C4-2B (cell line): Measurements from ENCODE around the gene KCNE1.

Experiments used
- H3K27ac ChIP-seq: fragments of 450-650 bp; 2 replicates; pipeline ENCODE4 v1.5.1; 2017
- CTCF ChIP-seq: fragments of 450-650 bp; conservative IDR thresholded peaks from 2 replicates; pipeline ENCODE4 v1.5.1; 2017; ENCODE audit warnings: mild to moderate bottlenecking
- ZFX ChIP-seq: fragments of 450-650 bp; IDR thresholded peaks from 2 replicates; pipeline ENCODE4 v1.6.1; 2017

Gene KCNE1

GRCh38 chr21:34526241-34526617 is 14.2 kb upstream of the KCNE1 start:
- H3K27ac ChIP-seq = peak overlapping the region; percentile 38; the same call in 1 of the 2 replicates
- TF ChIP-seq CTCF (no peak), ZFX (no peak)

GRCh38 chr21:34524646-34525601 is 12.9 kb upstream of the KCNE1 start:
- H3K27ac ChIP-seq = no peak overlapping the region
- TF ChIP-seq ZFX (no peak), CTCF (no peak)

GRCh38 chr21:34523019-34523555 is 11.1 kb upstream of the KCNE1 start:
- TF ChIP-seq CTCF (no peak), ZFX (no peak)
- H3K27ac ChIP-seq = no peak overlapping the region

GRCh38 chr21:34522284-34522683 is 10.3 kb upstream of the KCNE1 start:
- TF ChIP-seq CTCF = no peak
- no peak for TF ChIP-seq ZFX
- no peak overlapping the region for H3K27ac ChIP-seq

- TF ChIP-seq ZFX (no peak), CTCF (no peak)
- H3K27ac ChIP-seq = no peak overlapping the region
These were observed 9.6 kb upstream of the KCNE1 start for GRCh38 chr21:34521561-34521960.

- H3K27ac ChIP-seq = no peak overlapping the region
- no peak for TF ChIP-seq ZFX
- TF ChIP-seq CTCF = no peak
These were observed 8.9 kb upstream of the KCNE1 start for GRCh38 chr21:34520764-34521508.

GRCh38 chr21:34520281-34520680 is 8.3 kb upstream of the KCNE1 start:
- TF ChIP-seq ZFX (no peak), CTCF (no peak)
- H3K27ac ChIP-seq = no peak overlapping the region
